B cell (primary cell): Measurements from ENCODE around the gene PIM1.
"Not testable (repeated sequence)": the region's sequence is repeated elsewhere in the genome, so short reads cannot be mapped to it uniquely, and the experiment has no call there.

ENCODE experiments used
- EZH2 ChIP-seq: IDR thresholded peaks from 2 replicates; pipeline ENCODE4 v1.6.1; 2012; ENCODE audit warnings: borderline replicate concordance, low read depth, mild to moderate bottlenecking, moderate library complexity, low read length; ENCODE audit not compliant: insufficient read depth, poor library complexity, severe bottlenecking
- TF ChIP-seq, protein P1 (sequence below): fragments of 200-600 bp; IDR thresholded peaks from one replicate; pipeline ENCODE4 v1.8.0; 2022; ENCODE audit warnings: antibody characterized with exemption, mild to moderate bottlenecking

DNA sequence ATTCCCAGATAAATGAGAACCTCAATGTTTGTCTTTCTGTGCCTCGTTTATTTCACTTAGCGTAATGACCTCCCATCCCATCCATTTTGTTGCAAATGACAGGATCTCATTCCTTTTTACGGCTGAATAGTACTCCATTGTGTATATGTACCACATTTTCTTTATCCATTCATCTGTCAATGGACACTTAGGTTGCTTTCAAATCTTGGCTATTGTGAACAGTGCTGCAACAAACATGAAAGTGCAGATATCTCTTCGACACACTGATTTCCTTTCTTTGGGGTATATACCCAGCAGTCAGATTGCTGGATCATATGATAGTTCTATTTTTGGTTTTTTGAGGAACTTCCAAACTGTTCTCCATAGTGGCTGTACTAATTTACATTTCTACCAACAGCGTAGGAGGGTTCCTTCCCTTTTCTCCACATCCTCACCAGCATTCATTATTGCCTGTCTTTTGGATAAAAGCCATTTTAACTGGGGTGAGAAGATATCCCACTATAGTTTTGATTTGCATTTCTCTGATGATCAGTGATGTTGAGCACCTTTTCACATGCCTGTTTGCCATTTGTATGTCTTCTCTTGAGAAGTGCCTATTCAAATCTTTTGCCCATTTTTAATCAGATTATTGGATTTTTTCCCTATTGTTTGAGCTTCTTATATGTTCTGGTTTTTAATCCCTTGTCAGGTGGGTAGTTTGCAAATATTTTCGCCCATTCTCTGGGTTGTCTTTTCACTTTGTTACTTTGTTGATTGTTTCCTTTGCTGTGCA, 16.2 kb downstream of the PIM1 start:
- TF ChIP-seq, protein P1, sequence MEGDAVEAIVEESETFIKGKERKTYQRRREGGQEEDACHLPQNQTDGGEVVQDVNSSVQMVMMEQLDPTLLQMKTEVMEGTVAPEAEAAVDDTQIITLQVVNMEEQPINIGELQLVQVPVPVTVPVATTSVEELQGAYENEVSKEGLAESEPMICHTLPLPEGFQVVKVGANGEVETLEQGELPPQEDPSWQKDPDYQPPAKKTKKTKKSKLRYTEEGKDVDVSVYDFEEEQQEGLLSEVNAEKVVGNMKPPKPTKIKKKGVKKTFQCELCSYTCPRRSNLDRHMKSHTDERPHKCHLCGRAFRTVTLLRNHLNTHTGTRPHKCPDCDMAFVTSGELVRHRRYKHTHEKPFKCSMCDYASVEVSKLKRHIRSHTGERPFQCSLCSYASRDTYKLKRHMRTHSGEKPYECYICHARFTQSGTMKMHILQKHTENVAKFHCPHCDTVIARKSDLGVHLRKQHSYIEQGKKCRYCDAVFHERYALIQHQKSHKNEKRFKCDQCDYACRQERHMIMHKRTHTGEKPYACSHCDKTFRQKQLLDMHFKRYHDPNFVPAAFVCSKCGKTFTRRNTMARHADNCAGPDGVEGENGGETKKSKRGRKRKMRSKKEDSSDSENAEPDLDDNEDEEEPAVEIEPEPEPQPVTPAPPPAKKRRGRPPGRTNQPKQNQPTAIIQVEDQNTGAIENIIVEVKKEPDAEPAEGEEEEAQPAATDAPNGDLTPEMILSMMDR = not testable (repeated sequence)
- not testable (repeated sequence) for TF ChIP-seq EZH2
